PC-3 (cell line): ENCODE measurements around the gene SLC6A6.

Experiments used
- EZH2 ChIP-seq: fragments of 300-600 bp; sonication (generic); IDR thresholded peaks from one replicate; pipeline ENCODE4 v1.6.1; 2017; ENCODE audit warnings: antibody characterized with exemption, mild to moderate bottlenecking, low read length; ENCODE audit not compliant: unreplicated experiment
- TF ChIP-seq, protein P1 (sequence below): fragments of 300-600 bp; sonication (generic); conservative IDR thresholded peaks from 2 replicates; pipeline ENCODE4 v1.5.1; 2017; ENCODE audit warnings: antibody characterized with exemption, low read depth, mild to moderate bottlenecking, low read length

DNA sequence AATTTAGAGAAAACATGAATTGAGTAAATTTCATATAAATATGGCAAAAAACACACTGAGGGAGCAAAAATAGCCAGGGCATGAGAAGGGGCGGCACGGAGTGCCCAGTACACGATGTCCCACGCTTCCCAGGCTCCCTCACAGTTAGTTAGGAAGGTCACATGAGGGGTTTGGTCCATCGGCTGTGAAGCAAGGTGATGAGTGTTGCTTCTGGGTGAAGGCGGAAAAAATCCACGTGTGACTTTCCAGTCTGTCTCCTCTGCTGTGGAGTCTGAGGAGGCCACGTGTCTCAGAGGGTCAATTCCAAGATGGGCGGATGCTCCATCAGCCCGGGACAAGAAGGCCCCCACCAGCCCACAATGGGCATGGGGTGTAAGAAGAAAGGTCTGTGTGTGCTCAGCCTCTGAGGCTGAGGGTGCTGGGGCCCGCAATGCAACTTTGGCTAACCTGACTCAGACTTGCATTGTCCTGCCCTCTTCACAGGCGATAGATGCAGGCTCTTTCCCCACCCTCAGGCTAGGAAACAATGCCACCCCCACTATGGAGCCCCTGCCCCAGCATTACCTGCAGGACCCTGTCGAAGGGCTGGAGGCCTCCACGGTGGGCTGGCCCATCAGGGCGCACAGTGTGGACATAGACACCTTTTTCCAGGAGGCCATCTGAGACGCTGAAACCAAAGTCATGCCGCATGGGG lies 92.0 kb downstream of the SLC6A6 start:
- TF ChIP-seq, protein P1, sequence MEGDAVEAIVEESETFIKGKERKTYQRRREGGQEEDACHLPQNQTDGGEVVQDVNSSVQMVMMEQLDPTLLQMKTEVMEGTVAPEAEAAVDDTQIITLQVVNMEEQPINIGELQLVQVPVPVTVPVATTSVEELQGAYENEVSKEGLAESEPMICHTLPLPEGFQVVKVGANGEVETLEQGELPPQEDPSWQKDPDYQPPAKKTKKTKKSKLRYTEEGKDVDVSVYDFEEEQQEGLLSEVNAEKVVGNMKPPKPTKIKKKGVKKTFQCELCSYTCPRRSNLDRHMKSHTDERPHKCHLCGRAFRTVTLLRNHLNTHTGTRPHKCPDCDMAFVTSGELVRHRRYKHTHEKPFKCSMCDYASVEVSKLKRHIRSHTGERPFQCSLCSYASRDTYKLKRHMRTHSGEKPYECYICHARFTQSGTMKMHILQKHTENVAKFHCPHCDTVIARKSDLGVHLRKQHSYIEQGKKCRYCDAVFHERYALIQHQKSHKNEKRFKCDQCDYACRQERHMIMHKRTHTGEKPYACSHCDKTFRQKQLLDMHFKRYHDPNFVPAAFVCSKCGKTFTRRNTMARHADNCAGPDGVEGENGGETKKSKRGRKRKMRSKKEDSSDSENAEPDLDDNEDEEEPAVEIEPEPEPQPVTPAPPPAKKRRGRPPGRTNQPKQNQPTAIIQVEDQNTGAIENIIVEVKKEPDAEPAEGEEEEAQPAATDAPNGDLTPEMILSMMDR = no peak
- TF ChIP-seq EZH2 = no peak
